GM18519 (cell line): ENCODE measurements around the gene SDSL.

ENCODE experiments used
- ATAC-seq: cut with Tn5 transposase; IDR thresholded peaks from one replicate; pipeline ENCODE4 v1.9.1; 2021; ENCODE audit warnings: mild to moderate bottlenecking, moderate library complexity; ENCODE audit not compliant: unreplicated experiment, low FRiP score

SDSL gene

DNA sequence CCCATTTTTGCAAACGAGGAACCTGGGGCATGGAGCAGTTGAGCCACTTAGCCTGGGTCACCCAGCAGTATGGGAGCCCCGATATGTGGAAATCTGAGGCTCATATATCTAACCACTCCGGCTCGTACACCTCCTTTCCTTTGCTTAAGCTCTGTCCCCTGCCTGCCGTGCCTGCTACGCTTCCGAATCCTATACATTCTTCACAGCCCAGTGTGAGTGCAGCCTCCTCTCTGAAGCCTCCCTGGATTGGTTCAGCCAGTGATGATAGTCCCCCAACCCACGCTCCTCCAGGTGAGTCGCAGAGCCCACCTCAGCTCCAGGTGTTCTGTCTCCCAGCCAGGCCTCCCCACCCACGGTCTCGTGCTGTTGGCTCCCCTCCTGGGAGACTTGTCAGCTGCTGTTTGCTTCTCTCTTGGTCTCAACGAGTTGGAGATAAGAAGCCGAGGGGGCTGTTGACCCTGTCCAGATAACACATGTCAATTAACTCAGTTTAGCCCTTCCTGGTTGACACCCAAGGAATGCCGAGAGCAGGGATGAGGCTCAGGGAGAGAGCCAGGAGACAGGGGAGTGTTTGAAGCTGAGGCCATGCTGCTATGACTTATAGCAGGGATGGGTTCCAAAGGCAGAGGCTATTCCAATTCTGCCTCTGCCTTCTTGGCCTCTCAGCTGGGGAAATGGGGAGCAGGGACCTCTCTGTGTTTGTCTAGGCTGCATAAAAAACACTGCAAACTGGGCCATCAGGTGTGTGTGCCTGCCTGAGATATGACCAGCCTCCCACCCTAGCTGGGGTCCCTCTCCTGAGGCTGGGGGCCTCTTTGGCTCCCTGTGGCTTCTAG, 19.0 kb downstream of the SDSL start:
- no peak for ATAC-seq

DNA sequence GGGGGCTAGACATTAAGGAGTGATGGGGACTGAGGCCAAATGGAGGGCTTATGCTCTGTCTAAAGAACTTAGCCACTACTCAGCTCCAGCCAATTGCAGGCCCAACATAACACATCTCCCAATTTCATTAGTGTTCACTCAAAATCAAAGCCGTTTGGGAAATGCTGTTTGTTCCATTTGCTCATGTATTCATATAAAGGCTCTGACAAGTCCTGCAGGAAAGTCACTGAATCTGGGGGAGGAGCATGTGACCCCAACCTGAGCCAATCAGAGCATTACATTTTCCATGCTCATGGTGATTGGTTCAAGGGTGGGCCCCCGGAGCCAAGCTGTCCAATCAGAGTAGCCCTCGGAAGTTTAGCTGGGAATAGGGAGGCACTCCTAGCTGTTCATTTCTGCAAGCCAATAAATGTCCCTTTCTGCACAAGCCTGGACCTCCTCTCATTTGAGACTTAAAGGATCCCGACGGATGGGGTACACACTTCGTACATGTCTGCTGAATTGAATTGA, 20.9 kb downstream of the SDSL start:
- no peak for ATAC-seq

DNA sequence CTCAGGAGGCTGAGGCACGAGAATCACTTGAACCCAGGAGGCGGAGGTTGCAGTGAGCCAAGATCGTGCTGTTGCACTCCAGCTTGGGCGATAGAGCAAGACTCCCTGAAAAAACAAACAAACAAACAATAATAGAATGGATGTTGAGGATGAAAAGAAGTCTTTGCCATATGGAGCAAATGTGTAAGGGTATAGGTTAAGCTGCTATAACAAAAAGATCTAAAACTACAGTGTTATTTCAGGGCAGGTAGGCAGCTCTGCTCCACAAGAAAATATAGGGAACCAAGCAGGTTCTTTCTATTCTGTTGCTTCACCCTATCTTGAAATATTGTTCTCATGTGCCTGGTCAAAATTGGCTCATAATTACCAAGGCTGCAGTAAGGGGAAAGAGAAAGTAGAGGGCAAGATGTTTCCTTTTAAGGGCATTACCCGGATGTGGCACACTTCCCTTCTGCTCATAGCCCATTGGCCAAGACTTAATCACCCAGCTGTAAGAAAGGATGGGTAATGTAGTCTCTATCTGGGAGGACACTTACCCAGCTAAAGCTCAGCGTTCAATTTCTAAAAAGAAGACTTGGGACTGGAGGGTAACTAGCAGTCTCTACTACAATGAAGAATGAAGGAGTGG, 23.5 kb downstream of the SDSL start:
- no peak for ATAC-seq

DNA sequence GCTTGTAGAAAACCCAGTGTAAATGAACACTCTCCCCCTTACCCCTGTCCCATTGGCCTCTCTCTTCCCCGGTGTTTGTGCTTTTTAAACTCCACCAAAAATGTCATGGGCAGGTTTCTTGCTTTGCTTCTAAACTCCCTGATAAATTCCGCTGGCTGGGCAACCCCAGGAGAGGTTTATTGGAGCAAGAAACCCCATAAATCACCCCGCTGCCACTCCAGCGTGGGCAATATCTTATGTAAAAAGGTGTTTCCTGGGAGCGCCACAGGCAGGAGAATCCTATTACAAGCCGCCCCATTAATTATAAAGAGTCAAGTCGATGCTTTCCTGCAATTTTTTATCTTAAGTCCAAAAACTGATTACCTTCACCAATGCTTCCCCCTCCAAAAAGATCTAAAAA, 26.7 kb downstream of the SDSL start:
- ATAC-seq, result no peak

DNA sequence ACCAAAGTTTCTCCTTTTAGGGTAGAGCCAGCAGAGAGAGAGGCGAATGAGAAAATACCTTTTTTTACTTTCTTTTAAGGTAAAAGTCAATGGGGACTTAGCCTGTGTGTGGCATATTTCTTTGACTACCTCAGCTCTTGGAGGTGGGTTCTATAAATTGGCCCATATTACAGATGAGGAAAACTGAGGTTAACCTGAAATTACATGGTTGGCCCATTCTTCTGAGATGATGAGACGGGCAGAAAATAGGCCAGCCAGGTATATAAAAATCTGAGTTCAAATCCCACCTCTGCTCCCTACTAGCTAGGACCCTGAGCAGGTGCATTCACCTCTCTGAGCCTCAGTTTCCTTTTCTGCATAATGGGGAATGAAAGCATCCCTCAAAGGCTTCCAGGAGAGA, 27.1 kb downstream of the SDSL start:
- ATAC-seq, result no peak

DNA sequence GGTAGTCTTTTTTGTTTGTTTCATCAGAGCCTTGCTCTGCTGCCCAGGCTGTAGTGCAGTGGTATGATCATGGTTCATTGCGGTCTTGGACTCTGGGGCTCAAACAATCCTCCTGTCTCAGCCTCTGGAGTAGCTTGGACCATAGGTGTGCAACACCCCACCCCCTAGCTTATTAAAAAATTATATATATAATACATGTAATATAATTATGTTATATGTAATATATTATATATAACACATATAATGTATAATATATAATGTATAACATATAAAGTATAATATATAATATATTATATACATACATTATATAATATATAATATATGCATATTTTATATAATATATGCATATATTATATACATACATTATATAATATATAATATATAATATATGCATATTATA, 27.7 kb downstream of the SDSL start:
- ATAC-seq, result no peak

DNA sequence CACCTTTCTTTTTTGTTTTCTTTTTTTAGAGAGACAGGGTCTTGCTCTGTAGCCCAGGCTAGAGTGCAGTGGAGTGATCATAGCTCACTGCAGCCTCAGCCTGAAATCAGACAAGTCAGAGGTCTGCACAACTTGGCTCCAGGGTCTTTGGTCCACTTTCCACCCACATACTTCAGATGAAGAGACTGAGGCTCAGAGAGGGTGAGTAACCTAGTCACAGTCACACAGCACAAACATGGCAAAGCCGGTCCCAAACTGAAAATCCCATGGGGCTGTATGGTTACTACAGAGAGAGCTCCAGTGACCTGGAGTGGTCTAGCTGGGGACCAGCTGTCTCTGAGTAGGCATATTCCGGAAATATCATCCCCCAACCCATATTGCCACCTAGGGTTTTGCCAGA, 30.3 kb downstream of the SDSL start:
- ATAC-seq, result no peak

DNA sequence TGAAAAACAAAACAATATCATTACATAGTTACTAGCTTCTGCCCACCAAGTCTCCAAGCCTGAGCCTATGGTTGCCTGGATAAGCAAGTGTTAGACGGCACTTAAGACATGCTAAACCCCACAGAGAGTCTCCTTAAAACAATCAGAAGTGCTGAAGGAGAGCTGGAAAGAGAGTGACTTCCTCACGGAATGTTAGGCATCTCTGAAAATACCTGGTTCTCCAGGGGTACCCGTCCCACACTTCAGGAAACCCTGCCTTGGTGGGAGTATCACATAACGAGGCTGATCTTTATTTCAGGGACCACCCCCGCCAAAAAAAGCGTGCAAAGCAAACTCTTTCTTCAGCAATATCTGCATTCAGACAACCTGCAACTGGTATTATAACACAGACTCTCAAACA, 31.1 kb downstream of the SDSL start:
- ATAC-seq, result no peak

DNA sequence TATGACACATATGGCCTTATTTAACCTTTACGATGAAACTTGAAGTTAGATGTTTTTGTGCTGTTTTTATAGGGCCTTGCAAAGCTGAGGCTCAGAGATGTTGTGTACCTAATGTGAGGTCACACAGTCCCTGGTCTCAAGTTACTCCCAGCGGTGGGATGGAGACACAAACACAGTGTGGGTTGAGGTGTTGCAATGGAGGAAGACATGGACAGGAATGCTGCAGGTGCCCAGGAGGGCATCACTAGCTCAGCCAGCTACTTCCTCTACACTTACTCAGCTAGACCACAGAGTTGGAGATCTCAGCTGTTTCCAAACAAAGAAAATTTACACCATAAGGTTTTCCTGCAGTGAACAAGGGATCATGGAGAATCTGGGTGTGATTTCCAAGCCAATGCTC, 34.0 kb downstream of the SDSL start:
- no peak for ATAC-seq

DNA sequence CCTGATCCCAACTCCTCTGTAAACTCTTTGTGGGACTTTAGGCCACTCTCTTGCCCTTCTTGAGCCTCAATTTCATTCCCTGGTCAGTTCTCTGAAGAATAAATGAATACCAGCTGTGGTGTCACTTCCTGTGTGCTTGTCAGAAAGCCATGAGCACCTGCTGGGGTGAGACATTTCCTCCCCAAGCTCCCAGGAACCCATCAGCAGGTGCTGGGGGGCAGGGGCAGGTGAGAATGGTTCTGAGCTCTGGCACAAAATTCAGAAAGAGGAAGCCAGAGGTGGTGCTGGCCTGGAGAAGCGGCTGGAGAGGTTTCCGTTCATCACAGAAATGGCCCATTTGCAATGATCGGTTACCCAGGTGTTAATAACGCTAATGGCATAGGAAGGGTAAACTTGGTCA, 34.6 kb downstream of the SDSL start:
- no peak for ATAC-seq

DNA sequence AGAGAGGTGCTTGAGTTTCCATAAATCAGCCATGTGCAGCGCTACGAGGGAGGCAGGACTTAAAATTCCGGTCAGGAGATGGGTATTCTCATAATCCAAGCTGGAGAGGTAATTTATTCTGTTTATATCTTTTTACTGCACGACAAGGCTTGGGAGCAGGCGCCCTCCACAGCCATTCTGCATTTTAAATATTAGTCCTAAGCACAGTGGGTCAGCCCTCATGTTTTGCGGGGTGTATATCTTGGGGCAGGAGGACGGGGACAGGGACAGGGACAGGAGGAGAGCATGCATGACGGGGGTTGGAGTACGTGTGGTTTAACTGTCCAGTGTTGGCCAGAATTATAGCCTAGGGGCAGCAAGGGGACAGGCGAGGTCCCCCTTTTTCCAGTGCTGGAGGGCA, 35.0 kb downstream of the SDSL start:
- no peak for ATAC-seq

DNA sequence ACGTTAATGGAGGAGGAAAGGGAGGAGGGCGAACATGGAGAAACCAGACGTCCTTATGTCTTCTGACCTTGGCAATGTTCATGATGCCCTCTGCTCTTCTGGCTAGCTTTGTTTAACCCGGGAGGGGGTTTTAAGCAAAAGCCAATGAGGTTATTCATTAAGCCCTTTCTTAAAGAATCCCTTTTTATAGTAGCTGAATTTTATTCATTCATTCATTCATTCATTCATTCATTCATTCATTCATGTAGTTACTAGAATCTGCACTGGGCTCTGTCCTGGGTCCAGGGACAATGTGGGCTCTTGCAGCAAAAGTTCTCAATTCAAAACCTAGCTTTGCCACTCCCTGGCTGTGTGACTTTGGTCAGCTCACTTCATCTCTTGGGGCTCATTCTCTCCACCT, 35.5 kb downstream of the SDSL start:
- no peak for ATAC-seq

DNA sequence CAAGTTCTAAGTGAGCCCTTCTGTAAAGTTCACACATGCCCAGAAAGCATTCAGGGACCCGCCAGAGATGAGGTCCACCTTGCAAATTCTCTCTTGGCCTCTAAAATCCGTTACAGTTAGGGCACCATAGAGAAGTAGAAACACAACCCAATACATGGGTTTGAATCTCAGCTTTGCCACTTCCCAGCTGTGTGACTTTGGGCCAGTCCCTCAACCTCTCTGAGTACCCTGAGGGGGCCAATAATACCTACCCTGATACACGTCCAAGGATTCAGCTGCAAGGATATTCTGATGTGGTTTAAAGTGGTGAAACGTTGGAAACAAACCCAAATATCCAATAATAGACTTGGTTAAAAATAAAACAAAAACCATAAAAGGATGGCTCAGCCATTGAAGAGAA, 37.8 kb downstream of the SDSL start:
- ATAC-seq, result no peak

DNA sequence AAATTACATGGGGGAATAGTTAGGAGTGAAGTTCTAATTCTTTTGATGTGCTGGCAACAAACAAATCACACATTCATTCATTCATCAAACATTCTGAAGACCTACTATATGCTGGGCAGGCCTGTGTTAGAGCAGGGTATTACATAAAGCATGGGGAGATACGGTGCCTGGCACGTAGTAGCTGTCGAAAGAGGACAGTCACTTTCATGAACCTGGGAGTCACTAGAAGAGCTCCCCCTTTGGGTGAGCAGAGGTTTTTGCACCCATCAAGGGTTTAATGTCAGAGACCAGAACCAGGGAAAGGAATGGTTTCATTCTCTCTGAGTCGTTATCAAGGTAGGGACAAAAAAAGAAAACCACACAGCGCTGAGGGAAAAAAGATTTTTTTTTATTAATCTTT, 39.5 kb downstream of the SDSL start:
- no peak for ATAC-seq

DNA sequence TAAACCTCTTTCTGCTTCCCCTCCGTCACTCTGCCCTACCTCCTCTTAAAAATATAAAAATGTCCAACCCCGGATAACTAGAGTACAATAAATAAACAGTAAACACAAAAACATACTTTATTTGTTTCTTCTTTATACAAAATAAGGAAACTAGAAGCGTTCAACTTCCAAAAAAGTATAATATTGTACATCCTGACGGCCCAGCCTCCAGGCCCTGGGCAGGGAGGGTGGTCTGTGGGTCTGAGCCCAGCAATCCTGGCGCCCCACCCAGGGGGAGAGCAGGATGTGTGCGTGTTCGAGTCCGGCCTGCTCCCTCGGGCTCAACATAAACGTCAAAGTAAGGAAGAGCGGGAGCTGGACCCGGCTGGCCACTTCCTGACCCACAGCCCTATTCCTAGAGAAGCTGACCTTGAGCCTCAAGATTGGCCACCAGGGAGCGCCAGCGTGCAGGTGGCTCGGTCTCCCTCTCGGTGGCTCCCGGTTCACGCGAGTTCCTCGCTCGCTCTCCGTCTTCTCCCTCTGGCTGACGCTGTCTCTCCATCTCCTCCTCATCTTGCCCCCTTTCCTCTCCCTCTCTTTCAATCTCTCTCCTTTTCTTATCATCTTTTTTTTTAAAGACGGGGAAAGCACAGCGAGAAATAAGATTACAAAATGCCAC, 40.1 kb downstream of the SDSL start:
- no peak for ATAC-seq

DNA sequence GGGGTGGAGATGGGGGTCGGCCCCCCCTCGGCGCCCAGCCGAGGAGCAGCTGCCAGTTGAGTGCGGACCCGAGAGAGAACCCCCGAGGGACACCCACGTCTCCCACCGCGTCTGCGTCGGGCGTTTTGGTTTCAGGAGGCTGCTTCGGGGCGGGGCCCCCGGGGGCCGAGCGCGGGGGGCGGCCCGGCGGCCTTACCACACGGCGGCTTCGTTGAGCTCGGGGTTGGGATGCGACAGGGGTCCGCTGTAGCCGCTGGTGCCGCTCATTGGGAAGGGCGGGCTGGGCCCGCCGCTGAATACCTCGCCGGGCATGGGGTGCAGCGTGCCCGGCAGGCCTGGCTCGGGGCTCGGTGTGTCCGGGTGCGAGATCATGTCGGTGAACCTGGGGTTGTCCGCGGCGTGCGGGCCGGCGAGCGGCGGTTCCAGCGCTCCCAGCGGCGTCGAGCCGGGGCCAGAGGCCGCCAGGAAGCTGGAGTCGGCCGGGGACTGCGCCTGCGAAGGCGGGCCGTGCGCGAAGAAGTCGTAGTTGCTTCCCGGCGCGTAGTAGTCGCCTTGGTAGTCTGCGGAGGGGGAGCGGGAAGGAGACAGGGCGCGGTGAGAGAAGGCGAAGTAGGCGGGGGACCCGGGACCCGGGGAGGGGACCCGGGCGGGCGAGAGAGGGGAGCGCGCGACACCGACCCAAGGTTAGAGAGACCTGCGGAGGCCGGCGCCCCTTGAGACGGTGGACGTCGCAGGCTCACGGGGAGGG, 41.0 kb downstream of the SDSL start:
- ATAC-seq, result no peak

DNA sequence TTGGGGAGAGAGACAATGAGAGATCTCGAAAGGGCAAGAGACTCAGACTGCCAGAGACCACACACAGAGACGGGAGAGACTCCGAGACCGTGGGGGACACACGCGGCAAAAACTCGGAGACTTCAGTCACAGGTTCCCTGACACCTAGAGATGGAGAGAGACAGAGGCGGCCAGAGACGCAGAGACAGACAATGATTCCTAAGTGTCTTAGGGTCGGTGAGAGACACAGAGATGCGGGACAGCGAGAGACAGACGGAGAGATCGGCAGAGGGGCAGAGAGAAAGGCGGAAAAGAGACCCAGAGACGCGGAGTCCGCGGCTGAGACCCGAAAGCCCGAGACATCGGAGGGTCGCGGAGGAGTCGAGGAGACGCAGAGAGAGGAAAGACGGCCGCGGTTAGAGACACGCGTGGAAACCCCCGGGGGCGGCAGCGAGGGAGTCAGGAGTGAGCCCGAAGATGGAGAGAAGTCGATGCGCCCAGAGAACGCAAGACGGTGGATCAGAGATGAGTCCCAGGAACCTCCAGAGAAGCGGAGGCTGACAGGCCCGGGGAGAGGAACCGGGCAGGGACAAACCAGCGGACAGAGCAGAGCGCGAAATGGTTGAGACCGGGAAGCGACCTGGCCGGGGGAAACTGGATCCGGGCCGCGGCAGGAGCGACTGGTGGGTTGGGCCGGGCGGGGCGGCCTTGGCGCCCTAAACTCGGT, 41.7 kb downstream of the SDSL start:
- no peak for ATAC-seq

DNA sequence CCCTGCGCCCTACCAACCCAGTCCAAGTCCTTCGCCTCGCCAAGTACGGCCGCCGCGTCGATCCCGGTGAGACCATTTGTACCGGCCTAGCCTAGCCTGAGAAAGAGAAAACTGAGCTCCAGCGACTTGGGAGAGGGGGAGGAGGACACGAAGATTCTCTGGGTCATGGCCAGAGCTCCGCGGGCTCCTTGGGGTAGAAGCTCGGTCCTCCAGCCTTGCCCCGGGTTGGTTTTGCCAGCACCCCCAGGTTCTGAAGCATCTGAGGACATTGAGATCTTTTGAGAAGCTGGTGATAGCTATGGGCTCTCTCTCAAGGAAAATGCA, 42.2 kb downstream of the SDSL start:
- no peak for ATAC-seq

DNA sequence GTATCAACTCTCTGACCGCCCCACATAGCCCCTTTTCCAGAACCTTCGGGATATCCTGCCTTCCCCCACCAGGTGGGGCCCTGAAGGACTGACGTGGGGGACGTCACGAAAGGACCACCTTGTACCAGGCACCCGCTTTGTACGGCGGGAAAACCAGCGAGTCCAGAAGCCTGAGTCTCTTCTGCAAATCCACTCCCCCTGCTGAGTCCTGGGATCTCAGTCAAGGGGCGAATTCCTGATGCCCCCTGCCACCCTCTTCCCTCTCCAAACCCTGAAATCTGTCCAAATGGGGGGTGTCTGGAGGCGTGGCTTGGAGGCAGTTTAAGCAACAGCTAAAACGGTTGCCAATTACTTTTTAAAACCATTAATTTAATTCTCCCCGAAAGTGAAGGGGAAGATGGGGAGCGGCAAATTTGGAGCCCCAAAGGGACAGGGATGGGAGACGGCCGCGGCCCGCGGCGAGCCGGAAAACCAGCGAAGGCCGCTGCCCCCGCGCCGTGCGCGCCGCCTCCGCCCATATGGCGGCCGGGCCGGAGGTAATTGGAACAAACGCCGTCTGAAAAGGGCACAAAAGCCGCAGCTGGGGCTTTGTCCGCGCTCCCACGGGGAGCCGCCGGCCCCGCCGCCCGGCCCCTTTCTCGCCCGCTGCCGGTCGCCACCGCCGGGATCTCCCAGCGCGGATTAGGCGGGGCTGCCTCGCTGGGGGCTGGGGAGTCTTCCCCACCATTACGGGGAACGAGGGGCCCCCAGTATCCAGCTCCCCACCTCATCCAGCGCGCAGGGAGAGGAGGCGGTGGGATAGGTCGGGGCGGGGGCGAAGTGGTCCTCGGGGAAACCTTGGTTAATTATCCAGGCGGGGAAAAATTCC, 42.9 kb downstream of the SDSL start:
- ATAC-seq, result no peak
